HG02852 (cell line): ENCODE measurements around the gene DIP2C.

Source experiments
- ATAC-seq: cut with Tn5 transposase; IDR thresholded peaks from one replicate; pipeline ENCODE4 v1.9.1; 2021; ENCODE audit warnings: mild to moderate bottlenecking, moderate library complexity; ENCODE audit not compliant: unreplicated experiment

DIP2C gene

DNA sequence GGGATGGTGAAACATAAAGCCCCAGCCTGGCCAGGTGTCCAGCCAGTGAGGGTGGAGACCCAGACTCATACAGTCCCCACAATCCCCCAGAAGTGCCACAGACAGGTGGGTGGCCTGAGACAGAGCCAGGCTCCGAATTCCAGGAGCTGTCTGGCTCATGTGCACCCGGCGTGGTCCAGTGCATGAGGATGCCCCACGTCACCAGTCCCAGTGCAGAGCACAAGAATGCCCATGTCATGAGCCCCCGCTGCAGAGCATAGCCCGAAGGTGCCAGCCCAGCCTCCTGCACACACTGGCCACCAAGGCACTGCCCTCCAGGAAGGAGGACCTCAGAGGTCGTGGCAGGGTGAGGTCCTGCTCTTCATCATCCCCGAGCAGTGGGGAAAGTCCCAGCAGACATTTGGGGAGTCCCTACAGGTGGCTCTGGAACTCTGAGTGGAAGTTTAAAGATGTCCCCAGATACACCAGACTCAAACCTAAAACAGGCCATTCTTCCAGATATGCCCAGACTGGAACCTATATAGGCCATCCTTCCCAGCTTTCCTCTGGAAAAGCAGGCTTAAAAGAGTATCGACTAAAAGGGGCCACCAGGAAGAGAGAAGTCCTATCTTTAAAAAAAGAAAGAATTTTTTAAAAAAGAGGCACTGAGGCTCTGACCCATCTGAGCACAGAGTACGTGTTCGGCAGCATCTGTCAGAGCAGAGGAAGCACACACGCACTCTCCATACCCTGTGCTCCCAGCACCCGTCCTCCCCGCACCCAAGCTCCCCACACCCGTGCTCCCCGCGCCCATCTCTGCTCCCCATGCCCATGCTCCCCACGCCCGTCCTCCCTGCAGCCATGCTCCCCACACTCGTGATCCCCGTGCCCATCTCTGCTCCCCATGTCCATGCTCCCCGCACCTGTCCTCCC is 11.5 kb downstream of the DIP2C start:
- ATAC-seq, result no peak

DNA sequence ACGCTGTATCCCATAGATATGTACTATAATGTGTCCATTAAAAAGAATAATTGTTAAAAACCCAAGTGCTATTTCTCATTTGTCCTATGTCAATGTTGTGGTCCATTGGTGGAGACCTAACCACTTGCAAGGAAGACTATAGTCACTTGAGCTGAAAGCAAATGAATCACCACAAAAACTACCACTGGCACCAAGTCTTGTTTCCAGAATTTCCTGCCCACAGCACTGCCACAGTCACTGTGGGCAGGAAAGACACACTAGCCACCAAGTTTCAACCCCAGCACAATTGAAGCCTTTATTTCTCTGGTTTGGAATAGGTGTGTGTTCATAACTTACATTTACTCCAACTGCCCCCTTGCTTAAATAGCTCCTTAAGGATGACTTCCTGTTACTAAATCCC is 12.4 kb downstream of the DIP2C start:
- ATAC-seq, result no peak

DNA sequence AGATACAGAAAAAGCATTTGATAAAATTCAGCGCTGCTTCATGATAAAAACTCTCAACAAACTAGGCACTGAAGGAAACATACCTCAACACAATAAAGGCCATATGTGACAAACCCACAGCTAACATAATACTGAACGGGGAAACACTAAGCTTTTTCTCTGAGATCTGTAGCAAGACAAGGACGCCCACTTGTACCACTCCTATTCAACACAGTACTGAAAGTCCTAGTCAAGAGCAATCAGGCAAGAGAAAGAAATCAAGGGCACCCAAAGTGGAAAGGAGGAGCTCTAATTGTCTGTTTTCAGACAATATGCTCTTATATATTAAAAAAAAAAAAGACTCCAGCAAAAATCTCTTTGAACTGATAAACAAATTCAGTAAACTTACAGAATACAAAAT is 13.3 kb downstream of the DIP2C start:
- peak; percentile 75 for ATAC-seq

DNA sequence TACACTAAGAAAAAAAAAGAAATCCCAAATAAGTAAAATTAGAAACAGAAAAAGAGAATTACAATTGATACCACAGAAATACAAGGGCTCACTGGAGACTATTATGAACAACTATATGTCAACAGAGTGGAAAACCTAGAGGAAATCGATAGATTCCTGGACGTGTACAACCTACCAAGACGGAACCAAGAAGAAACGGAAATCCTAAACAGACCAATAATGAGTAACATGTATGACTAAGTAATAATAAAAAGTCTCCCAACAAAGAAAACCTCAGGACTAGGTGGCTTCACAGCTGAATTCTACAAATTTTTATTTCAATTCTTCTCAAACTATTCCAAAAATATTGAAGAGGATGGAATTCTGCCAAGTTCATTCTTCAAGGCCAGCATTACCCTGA is 13.9 kb downstream of the DIP2C start:
- no peak for ATAC-seq

DNA sequence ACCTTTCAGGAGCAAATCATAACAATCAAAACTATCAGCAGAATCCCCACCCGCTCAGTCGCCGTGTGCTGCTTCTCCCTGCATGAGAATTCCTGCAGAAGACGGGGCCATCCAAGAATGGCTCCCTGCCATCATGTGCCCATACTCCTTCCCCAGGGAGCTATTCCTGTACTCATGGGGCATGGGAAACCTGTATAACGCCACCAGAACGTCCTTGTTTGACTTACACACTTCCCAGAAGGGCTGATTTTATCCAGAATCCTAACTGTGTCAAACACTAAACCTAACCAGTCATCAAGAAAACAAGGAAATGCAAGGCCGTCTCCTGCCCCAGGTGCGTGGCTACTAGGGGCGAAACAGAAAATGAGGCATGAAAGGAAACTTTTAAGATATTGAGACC is 16.0 kb downstream of the DIP2C start:
- ATAC-seq, result no peak

DNA sequence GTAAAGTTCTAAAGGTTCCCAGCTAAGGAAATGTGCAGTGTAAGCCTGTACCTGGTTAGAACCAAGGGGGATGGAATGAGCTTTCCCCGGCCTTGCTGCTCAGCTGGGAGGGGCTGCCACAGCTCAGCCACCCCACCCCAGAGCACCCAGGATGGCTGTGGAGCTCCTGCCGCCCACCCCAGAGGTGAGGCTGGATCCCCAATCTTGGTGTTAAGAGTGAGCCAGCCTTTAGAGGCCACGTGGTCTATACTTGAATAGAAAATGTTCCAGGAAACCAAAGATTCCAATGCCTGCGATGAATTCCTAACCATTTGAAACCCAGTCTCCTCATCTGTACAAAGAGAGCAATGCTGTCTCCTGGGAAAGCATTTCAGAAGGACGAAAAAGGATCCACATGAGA is 16.5 kb downstream of the DIP2C start:
- no peak for ATAC-seq

DNA sequence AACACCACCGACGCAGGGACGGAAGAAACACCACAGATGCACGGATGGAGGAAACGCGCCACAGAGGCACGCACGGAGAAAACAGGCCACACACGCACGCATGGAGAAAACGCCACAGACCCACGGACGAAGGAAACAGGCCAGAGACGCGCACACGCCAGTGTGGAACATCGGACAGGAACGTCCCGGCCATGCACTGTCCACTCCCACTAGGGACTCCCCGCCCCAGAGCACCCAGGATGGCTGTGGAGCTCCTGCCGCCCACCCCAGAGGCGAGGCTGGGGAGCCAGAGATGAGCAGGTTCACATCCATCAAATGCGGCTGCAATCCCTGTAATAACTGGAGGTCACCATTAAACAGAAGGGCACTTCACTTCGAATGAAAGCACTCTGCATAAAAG is 17.3 kb downstream of the DIP2C start:
- ATAC-seq, result no peak

DNA sequence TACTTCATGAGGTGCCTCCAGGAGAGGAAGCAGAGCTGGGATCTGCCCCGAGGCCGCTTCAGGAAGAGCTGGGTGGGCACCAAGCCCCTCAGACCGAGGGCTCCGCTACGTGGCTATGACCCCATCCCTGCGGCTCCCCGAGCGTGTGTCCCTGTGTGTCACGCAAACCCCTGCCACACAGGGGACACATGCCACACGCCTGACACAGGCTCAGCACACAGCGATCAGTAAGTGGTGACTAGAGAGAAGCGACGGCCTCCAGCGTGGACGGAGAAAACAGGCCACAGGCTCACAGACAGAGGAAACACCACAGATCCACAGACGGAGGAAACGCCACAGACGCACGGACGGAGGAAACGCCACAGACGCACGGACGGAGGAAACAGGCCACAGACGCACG is 18.5 kb downstream of the DIP2C start:
- no peak for ATAC-seq

DNA sequence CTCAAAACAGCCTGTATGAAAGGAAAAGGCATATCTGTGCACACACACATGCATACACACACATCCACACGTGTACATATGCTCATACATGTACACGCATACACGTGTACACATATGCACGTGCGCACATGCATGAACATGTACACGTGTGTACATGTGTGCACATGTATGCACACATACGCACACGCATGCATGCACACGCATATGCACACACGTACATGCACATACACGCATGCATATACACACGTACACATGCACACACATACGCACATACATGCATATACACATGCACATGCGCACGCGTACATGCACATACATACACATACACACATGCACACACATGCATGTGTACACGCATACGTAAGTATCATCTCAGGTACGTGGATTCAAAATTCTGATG is 19.4 kb downstream of the DIP2C start:
- no peak for ATAC-seq

DNA sequence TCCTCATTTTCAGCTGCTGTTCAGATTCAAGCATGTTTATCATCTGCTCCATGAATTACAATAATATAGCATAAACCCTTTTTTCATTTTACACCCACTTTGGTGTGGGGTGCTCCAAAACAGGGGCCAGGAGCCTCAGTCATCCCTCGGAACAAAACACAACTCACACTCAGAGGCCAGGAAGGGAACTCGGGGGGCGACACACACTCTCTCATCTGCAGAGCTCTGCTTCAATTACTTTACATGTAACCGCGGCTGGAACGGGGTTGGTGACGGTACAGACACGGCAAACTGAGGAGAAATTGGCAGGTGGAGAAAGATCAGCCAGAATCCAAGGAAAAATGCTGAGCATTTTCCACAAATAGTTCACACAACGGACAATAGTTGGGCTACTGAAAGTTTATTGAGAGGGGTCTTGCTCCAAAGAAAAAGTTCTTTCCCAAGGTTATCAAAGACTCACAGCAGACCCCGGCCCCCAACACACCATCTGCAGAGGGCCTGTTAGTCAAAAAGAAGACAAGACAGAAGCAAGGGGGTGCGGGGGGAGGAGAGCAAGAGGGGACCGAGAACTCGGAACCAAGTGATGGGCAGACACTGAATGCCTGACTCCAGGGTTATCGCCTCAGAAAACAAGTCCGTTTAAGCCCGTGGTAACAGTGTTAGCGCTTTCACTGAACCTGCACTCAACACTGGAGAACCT is 20.5 kb downstream of the DIP2C start:
- no peak for ATAC-seq

DNA sequence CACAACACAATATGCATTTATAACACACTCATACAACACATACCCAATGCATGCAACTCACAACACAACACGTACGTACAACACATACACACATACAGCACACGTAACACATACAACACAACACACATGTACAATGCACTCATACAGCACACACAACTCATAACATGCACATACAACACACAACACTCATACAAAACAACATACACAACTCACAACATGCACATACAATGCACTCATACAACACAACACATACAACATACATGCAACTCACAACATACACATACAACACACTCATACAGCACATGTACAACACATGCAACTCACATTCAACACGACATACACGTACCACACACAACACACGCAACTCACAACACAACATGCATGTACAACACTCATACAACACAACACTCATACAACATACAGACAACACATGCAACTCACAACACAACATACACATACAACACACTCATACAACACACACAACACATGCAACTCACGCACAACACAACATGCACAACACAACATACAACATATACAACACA is 21.8 kb downstream of the DIP2C start:
- ATAC-seq, result no peak

DNA sequence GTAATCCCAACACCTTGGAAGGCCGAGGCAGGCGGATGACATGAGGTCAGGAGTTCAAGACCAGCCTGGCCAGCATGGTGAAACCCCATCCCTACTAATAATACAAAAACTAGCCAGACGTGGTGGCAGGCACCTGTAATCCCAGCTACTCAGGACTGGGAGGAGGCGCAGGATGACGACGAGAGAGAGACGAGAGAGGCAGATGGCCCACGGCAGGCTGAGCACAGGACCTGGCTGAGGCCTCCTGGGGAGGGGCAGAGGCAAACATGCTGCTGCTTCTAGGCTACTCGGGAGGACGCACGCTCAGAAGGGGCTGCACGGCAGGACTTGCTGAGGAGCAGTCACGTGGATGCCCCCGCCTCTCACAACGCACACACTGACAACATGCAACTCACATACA is 22.4 kb downstream of the DIP2C start:
- no peak for ATAC-seq

DNA sequence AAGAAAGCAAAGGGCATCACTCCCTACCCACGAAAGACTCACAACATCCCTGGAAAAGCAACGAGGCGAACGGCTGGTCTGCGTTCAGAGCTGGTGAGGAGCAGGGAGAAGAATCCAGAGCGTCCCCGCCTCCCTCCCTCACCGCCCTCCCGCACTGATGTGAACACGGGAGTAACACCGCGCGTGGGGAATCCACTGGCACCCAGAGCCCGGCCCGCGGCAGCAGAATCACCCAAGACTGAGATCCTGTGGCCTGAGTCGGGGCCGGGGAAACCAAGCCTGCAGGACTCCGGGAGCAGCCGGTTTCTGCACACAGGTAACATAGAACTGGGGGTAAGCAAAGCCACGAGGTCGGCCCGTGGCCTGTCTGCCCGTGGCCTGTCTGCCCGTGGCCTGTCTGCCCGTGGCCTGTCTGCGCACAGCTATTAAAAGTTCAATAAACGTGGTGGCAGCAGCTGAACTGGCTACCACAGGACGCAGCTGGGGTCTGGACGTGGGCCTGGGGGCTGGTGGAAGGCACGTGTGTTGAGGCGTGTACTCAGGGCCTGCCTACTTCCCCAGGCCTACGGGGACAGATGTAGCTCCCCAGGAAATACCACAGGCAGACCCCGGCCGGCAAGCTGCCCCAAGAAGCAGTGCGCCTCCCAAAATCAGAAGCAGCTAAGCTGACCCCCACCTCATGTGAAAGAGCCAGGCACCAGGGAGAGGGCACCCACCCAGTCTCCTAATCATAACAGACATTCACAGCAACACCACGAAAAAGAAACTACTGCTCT is 23.0 kb downstream of the DIP2C start:
- no peak for ATAC-seq

DNA sequence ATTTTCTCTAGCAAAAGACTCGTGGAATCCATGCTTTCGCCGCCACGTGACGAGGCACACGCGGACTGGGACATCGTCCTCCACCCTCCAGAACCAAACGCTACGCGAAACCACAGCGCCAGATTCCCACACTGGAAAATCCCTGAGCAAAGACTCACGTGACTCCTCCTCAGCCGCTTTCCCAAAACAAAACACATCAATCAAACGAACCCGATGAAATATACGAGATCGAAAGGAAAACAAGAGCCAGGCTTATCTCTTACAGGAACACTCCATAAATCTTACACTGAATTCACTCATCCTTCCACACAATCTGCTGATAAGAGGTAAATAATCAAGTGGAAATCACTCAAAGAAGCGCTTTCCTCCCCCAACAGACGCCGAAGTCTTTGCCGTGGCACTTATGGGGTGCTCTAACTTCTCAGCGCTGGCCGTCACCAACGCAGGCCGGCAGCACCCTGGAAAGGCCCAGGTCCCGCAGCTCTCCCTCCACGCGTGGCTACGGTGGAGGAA is 23.8 kb downstream of the DIP2C start:
- ATAC-seq, result no peak

DNA sequence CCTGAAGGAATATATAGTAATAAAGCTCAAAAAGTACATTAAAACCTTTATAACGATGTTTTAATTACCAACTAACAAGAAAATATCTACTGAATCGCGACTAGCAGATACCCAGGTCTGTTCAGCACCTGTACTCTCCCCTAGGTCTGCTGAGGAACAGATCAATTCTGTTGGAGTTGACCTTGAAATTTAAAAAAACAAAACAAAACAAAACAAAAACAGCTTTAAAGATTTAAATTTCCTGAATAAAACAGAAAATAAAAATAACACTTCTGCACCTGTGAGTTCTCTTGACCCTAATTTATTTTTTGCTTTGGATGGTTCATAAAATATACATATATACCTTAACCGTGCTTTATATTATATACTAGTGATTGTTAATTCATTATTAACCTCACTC is 24.6 kb downstream of the DIP2C start:
- ATAC-seq, result no peak

DNA sequence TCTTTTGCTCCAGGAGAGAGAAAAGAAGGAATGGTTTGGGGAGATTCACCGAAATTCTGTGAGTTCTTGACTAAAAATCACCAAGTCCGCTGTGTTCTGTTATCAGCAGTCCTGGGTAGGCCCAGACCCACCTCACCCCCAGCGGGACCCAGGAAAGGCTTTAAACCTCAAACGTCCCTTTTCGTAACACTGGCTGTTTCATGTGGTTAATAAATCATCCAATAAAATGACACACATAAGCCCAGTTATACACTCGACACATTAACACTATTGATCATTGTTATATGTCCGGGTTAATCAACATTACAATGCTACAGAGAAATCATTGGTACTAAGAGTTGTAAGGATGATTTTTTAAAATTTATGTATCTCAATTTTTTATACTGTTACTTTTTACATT is 25.2 kb downstream of the DIP2C start:
- ATAC-seq, result no peak

DNA sequence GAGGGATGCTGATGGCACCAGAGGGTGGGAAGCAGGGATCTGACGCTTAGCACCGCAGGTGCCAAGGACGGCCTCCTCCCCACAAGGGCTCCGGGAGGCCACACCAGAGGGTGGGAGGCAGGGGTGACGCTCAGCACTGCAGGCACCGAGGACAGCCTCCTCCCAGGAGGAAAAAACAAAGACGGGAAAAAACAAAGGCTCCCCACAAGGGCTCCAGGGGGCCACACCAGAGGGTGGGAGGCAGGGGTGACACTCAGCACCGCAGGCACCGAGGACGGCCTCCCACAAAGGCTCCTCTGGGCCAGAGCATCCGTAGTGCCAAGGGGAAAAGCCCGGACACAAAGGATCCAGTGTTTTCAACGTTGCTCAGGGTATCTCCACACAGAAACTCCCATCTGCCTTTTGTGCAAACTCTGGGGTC is 25.6 kb downstream of the DIP2C start:
- no peak for ATAC-seq

DNA sequence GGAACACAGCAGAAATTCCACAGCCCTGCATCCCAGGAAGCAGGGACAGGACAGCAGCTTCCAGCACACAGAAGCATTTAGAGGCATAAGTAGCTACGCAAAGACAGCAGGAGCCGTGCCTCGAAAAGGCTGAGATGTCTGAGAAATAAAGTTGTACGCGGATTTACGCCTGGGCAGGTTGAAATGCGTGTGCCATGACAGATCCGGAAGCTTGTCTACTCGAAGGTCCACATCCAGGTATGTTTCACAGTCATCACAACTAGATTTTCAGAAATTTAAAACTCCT is 26.1 kb downstream of the DIP2C start:
- ATAC-seq, result no peak

DNA sequence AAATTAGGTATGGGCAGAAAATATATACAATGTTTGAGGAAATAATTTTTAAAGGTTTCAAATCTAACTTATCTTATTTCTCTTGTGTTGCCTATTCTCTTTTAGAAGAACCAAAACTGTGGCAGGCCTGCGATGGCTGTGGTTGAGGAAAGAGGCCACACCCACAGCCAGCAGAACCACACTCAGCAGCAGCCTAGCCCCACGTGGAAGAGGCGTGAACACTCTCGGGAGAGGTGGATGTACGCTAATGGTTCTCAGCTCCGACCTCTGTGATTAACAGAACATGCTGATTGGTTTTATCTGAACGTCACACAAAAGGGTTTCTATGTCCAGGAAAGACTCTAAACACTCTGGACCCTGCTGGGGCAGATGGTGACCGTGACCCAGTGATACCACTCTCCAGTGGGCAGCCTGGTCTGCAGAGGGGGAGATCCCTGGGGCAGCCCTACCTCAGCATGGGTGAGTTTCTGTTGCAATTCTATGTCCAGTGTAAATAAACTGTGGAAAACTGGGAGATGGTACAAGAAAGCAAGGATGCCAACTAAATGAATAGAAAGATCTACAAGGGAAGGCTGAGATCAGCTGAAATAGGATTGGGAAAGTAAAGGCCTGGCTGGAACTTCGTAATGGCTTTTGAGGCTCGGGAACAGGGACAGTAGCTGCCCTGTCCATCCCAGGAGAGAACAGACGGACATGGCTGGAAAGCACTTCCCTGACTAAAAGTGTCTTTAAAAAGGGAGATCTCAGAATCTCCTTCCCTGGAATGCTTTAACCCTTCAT is 26.6 kb downstream of the DIP2C start:
- ATAC-seq, result no peak

DNA sequence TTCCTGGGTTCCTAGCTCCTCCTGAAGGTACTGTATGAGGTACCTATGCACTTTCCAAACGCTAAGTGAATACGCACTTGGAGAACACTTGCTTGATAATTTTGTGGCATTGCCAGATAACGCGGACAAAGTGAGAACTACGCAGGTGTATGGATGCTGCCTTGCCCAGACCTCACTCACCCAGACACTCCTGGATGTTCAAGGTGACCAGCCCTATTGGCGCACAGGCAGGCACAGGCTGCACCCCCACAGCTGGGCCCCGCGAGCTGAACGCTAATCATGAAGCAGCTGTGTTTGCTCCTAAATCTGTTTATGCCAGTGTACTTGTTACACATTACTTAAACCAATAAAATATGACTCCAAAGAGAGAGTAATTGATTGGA is 27.3 kb downstream of the DIP2C start:
- no peak for ATAC-seq
